Lower leg skin (tissue), 3 donors: ENCODE data around the gene FAM3A.
"Not testable (repeated sequence)": the region's sequence is repeated elsewhere in the genome, so short reads cannot be mapped to it uniquely, and the experiment has no call there.

ENCODE experiments used
- CTCF ChIP-seq, 3 donors: fragments of 450-650 bp; IDR thresholded peaks; one replicate each; pipeline ENCODE4 v1.5.1; 2016; ENCODE audit warnings: antibody characterized with exemption in 3 of 3, mild to moderate bottlenecking in 3 of 3, moderate library complexity in 2 of 3
- POLR2A ChIP-seq, 2 donors: fragments of 450-650 bp; IDR thresholded peaks; one replicate each; pipeline ENCODE4 v1.6.1; 2016 to 2017; ENCODE audit warnings: antibody characterized with exemption in 2 of 2, mild to moderate bottlenecking in 1 of 2, moderate library complexity in 1 of 2

GRCh38 chrX:154540365-154540764 is 24.3 kb upstream of the FAM3A start:
- TF ChIP-seq CTCF, POLR2A (IDR thresholded peaks at IDR 0.05): not testable (repeated sequence)
